Suprapubic skin (tissue), 3 donors: ENCODE results near the gene SELENOF.

Source experiments
- EP300 ChIP-seq: sonication (generic); formaldehyde crosslinking; IDR thresholded peaks from one replicate; pipeline ENCODE4 v1.6.1; 2017; ENCODE audit warnings: antibody characterized with exemption
- POLR2A ChIP-seq, 2 donors: fragments of 450-650 bp; IDR thresholded peaks; one replicate each; pipeline ENCODE4 v1.6.1; 2017; ENCODE audit warnings: antibody characterized with exemption in 2 of 2, mild to moderate bottlenecking in 2 of 2, moderate library complexity in 2 of 2
- TF ChIP-seq, protein P1 (sequence below), 2 donors: fragments of 200-600 bp in 1 of 2; fragments of 450-650 bp in 1 of 2; sonication (generic) in 1 of 2; IDR thresholded peaks; one replicate each; pipeline ENCODE4 v1.5.1; 2016 to 2019; ENCODE audit warnings: antibody characterized with exemption in 2 of 2, mild to moderate bottlenecking in 1 of 2, moderate library complexity in 1 of 2

DNA sequence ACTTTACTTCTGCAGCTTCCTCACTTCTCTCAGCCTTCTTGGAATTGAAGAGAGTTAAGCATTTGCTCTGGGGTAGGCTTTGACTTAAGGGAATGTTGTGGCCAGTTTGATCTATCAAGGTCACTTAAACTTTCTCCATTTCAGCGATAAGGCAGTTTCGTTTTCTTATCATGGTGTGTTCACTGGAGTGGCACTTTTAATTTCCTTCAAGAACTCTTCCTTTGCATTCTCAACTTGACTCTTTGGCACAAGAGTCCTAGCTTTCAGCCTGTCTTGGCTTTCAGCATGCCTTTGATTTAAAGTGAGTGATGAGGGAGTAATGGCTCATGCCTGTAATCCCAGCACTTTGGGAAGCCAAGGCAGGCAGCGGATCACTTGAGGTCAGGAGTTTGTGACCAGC, 39.2 kb upstream of the SELENOF start:
- TF ChIP-seq, protein P1, sequence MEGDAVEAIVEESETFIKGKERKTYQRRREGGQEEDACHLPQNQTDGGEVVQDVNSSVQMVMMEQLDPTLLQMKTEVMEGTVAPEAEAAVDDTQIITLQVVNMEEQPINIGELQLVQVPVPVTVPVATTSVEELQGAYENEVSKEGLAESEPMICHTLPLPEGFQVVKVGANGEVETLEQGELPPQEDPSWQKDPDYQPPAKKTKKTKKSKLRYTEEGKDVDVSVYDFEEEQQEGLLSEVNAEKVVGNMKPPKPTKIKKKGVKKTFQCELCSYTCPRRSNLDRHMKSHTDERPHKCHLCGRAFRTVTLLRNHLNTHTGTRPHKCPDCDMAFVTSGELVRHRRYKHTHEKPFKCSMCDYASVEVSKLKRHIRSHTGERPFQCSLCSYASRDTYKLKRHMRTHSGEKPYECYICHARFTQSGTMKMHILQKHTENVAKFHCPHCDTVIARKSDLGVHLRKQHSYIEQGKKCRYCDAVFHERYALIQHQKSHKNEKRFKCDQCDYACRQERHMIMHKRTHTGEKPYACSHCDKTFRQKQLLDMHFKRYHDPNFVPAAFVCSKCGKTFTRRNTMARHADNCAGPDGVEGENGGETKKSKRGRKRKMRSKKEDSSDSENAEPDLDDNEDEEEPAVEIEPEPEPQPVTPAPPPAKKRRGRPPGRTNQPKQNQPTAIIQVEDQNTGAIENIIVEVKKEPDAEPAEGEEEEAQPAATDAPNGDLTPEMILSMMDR (IDR thresholded peaks at IDR 0.05) = no peak
- no peak for TF ChIP-seq EP300
- TF ChIP-seq POLR2A (IDR thresholded peaks at IDR 0.05) = no peak
